MM.1S (cell line): ENCODE results near the gene CRYBG3.

Experiments
- DNase-seq: peaks from one replicate; pipeline ENCODE4 v3.0.0-alpha.2; 2015
- H2AFZ ChIP-seq: fragments of 300-600 bp; sonication (generic); 2 replicates; pipeline ENCODE4 v1.6.0; 2016; ENCODE audit warnings: antibody characterized with exemption, low read length
- H3F3A ChIP-seq: fragments of 300-600 bp; sonication (generic); 2 replicates; pipeline ENCODE4 v1.6.1; 2016; ENCODE audit warnings: mild to moderate bottlenecking, antibody characterized with exemption, low read length, moderate library complexity, mixed read lengths; ENCODE audit not compliant: insufficient read depth
- H3K27ac ChIP-seq: fragments of 300-600 bp; sonication (generic); 2 replicates; pipeline ENCODE4 v1.5.1; 2016; ENCODE audit warnings: mild to moderate bottlenecking, low read length
- H3K27me3 ChIP-seq: fragments of 300-600 bp; sonication (generic); replicated peaks from 2 replicates; pipeline ENCODE4 v1.6.0; 2016; ENCODE audit warnings: low read length; ENCODE audit not compliant: insufficient read depth
- H3K36me3 ChIP-seq: fragments of 300-600 bp; sonication (generic); replicated peaks from 2 replicates; pipeline ENCODE4 v1.6.1; 2016; ENCODE audit warnings: mild to moderate bottlenecking, low read length, mixed read lengths; ENCODE audit not compliant: insufficient read depth
- H3K4me1 ChIP-seq: fragments of 300-600 bp; sonication (generic); 2 replicates; pipeline ENCODE4 v1.6.1; 2016; ENCODE audit warnings: low read length, mixed read lengths
- H3K4me2 ChIP-seq: fragments of 300-600 bp; sonication (generic); 2 replicates; pipeline ENCODE4 v1.6.0; 2016; ENCODE audit warnings: low read depth, low read length
- H3K4me3 ChIP-seq: fragments of 300-600 bp; sonication (generic); 2 replicates; pipeline ENCODE4 v1.5.1; 2016; ENCODE audit warnings: low read length, mixed read lengths
- H3K79me2 ChIP-seq: fragments of 300-600 bp; sonication (generic); 2 replicates; pipeline ENCODE4 v1.6.1; 2016; ENCODE audit warnings: mixed run types, low read length, mixed read lengths
- H3K9ac ChIP-seq: fragments of 300-600 bp; sonication (generic); 2 replicates; pipeline ENCODE4 v1.6.1; 2016; ENCODE audit warnings: low read length, mixed read lengths
- H3K9me2 ChIP-seq: fragments of 300-600 bp; sonication (generic); replicated peaks from 2 replicates; pipeline ENCODE4 v1.6.1; 2016; ENCODE audit warnings: mild to moderate bottlenecking, low read length, mixed read lengths; ENCODE audit not compliant: insufficient read depth
- H3K9me3 ChIP-seq: fragments of 300-600 bp; sonication (generic); replicated peaks from 2 replicates; pipeline ENCODE4 v1.6.1; 2016; ENCODE audit warnings: mild to moderate bottlenecking, low read length, mixed read lengths; ENCODE audit not compliant: insufficient read depth
- H4K20me1 ChIP-seq: fragments of 300-600 bp; sonication (generic); 2 replicates; pipeline ENCODE4 v1.6.1; 2016; ENCODE audit warnings: mild to moderate bottlenecking, low read length, moderate library complexity, mixed read lengths; ENCODE audit not compliant: insufficient read depth
- CTCF ChIP-seq: fragments of 300-600 bp; sonication (generic); IDR thresholded peaks from 2 replicates; pipeline ENCODE4 v1.5.1; 2016; ENCODE audit warnings: antibody characterized with exemption, low read length, mixed read lengths
- EZH2 ChIP-seq: fragments of 300-600 bp; sonication (generic); optimal IDR thresholded peaks from 2 replicates; pipeline ENCODE3; 2017; ENCODE audit warnings: low read depth, mild to moderate bottlenecking, antibody characterized with exemption, low read length, mixed read lengths
- EZH2phosphoT487 ChIP-seq: fragments of 300-600 bp; sonication (generic); IDR thresholded peaks from 2 replicates; pipeline ENCODE4 v1.6.1; 2018; ENCODE audit warnings: antibody characterized with exemption, low read length

Gene CRYBG3

DNA sequence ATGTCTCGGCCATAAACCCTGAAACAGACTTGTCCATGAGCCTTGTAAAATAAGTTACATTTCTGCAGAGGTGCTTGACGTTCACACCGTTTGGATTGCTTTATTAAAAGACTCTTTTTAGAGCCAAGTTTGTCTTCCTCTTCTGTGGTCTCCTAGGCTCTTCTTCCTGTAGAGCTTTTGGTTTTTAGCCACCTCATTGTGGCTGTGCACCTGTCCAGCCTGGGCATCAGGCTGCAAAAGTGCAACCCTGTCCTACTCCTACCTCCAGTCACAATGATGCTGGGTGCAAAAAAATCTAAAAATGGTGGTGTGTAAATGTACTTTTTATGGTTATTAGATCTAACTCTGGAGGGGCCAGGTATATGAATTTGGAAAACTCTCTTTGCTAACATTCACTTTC lies 153.2 kb downstream of the CRYBG3 start:
- Histone ChIP-seq H3K9me2 (no peaks in the 10 kb centered on the region), H3K4me1 (peaks cover 28% of the 10 kb centered on the region), H3K4me3 (no peak overlapping the region), H4K20me1 (no peaks in the 10 kb centered on the region), H3K9me3 (no peaks in the 10 kb centered on the region), H3F3A (peaks cover 22% of the 10 kb centered on the region), H3K79me2 (peaks cover 19% of the 10 kb centered on the region), H2AFZ (peak overlapping the region; percentile 46), H3K27me3 (no peaks in the 10 kb centered on the region), H3K36me3 (no peaks in the 10 kb centered on the region), H3K27ac (peak overlapping the region; percentile 65; the same call in 1 of the 2 replicates), H3K9ac (no peak overlapping the region), H3K4me2 (peak overlapping the region; percentile 54)
- DNase-seq = peak; percentile 80
- TF ChIP-seq EZH2 (no peak), EZH2phosphoT487 (no peak), CTCF (no peak)

DNA sequence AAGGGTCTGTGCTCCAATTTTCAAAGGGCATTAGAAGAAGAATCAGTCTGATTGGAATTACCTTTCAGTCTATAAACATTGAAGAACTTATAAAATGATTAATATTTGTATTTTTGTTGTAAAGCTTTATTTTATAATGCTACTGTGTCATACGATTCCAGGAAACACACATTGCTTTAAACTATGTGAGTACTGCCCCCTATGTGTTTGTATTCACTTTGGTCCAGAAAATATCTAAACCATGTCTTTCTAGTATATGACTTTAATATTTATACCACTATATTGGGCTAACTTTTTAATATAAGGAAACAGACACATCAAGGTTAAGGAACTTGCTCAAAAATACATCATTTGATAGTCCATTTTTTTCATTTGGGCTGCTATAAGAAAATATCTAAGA lies 153.7 kb downstream of the CRYBG3 start:
- H2AFZ ChIP-seq = 0 out of 2 replicates have a peak overlapping the region, but pooled peaks have one; percentile 46
- H3K79me2 ChIP-seq = peaks cover 14% of the 10 kb centered on the region
- no peaks in the 10 kb centered on the region for H4K20me1 ChIP-seq
- H3K4me1 ChIP-seq = peaks cover 24% of the 10 kb centered on the region
- H3K4me2 ChIP-seq = peak overlapping the region; percentile 54; the same call in 1 of the 2 replicates
- no peaks in the 10 kb centered on the region for H3K36me3 ChIP-seq
- DNase-seq = no peak
- H3K27ac ChIP-seq = peak overlapping the region; percentile 65; the same call in 1 of the 2 replicates
- no peaks in the 10 kb centered on the region for H3K9me2 ChIP-seq
- no peaks in the 10 kb centered on the region for H3K9me3 ChIP-seq
- no peak for TF ChIP-seq EZH2phosphoT487
- no peak for TF ChIP-seq EZH2
- TF ChIP-seq CTCF = no peak
- peaks cover 22% of the 10 kb centered on the region for H3F3A ChIP-seq
- no peaks in the 10 kb centered on the region for H3K27me3 ChIP-seq
- H3K4me3 ChIP-seq = no peak overlapping the region
- no peak overlapping the region for H3K9ac ChIP-seq

GRCh38 chr3:97979610-97980009 lies 157.8 kb downstream of the CRYBG3 start:
- DNase-seq = no peak
- Histone ChIP-seq H3K36me3 (no peaks in the 10 kb centered on the region), H3K4me2 (no peak overlapping the region), H2AFZ (no peak overlapping the region), H4K20me1 (no peaks in the 10 kb centered on the region), H3K79me2 (no peaks in the 10 kb centered on the region), H3K4me3 (no peak overlapping the region), H3F3A (peaks cover 15% of the 10 kb centered on the region), H3K27me3 (no peaks in the 10 kb centered on the region), H3K27ac (no peak overlapping the region), H3K9me2 (no peaks in the 10 kb centered on the region), H3K4me1 (peaks cover 32% of the 10 kb centered on the region), H3K9ac (no peak overlapping the region), H3K9me3 (no peaks in the 10 kb centered on the region)
- TF ChIP-seq CTCF (no peak), EZH2phosphoT487 (no peak), EZH2 (no peak)
